ENCODE data around the gene CALML3.

The CALML3 gene

GRCh38 chr10:5545778-5546710 is 21.3 kb downstream of the CALML3 start:
- in situ Hi-C loops (cut with HindIII; ENCODE audit: low sequenced_read_pairs) = no loop called here
- TF ChIP-seq CTCF (IDR thresholded peaks at IDR 0.05; ENCODE audit: low read depth, low read length) = no peak
- DNase-seq (ENCODE audit: low read depth, low spot score) = peak; percentile 96
- no peak overlapping the region for H3K4me3 ChIP-seq (ENCODE audit: low read depth, low read length)

GRCh38 chr10:5546891-5547680 is 22.3 kb downstream of the CALML3 start:
- H3K4me3 ChIP-seq (ENCODE audit: low read depth, low read length) = no peak overlapping the region

GRCh38 chr10:5547681-5547930 is 22.8 kb downstream of the CALML3 start:
- in situ Hi-C loops (cut with HindIII; ENCODE audit: low sequenced_read_pairs) = no loop called here
- peak; percentile 55 for DNase-seq (ENCODE audit: low read depth, low spot score)
- no peak overlapping the region for H3K4me3 ChIP-seq (ENCODE audit: low read depth, low read length)
- no peak for TF ChIP-seq CTCF (IDR thresholded peaks at IDR 0.05; ENCODE audit: low read depth, low read length)

More at GRCh38 chr10:5546891-5547680, 22.3 kb downstream of the CALML3 start:
- peak; percentile 57 for DNase-seq (ENCODE audit: low read depth, low spot score)
- TF ChIP-seq CTCF (IDR thresholded peaks at IDR 0.05; ENCODE audit: low read depth, low read length) = no peak
- in situ Hi-C loops (cut with HindIII; ENCODE audit: low sequenced_read_pairs) = no loop called here

- in situ Hi-C loops (cut with HindIII; ENCODE audit: low sequenced_read_pairs) = no loop called here
- DNase-seq (ENCODE audit: low read depth, low spot score) = peak; percentile 56
- no peak for TF ChIP-seq CTCF (IDR thresholded peaks at IDR 0.05; ENCODE audit: low read depth, low read length)
- no peak overlapping the region for H3K4me3 ChIP-seq (ENCODE audit: low read depth, low read length)
Measured at GRCh38 chr10:5547931-5548660, 23.3 kb downstream of the CALML3 start.

GRCh38 chr10:5549462-5550249 is 24.9 kb downstream of the CALML3 start:
- in situ Hi-C loops (cut with HindIII; ENCODE audit: low sequenced_read_pairs) = no loop called here
- TF ChIP-seq CTCF (IDR thresholded peaks at IDR 0.05; ENCODE audit: low read depth, low read length) = no peak
- no peak overlapping the region for H3K4me3 ChIP-seq (ENCODE audit: low read depth, low read length)
- no peak for DNase-seq (ENCODE audit: low read depth, low spot score)

GRCh38 chr10:5550250-5550545 is 25.4 kb downstream of the CALML3 start:
- no peak for TF ChIP-seq CTCF (IDR thresholded peaks at IDR 0.05; ENCODE audit: low read depth, low read length)

More at GRCh38 chr10:5550250-5550545, 25.4 kb downstream of the CALML3 start:
- H3K4me3 ChIP-seq (ENCODE audit: low read depth, low read length) = no peak overlapping the region
- in situ Hi-C loops (cut with HindIII; ENCODE audit: low sequenced_read_pairs) = no loop called here
- DNase-seq (ENCODE audit: low read depth, low spot score) = no peak
